ENCODE results near the gene ZNF207. TPM values are rescaled to one million over a fixed set of nuclear protein-coding genes. Genes with fewer than 3 reads are reported as not detected.

Gene ZNF207
- total and polyA plus RNA-seq, 9 of the 15 experiments (the other 6 are each of a cell fraction or from before 2014, with no cell fraction given), result 123 to 370 (median 250) TPM

DNA sequence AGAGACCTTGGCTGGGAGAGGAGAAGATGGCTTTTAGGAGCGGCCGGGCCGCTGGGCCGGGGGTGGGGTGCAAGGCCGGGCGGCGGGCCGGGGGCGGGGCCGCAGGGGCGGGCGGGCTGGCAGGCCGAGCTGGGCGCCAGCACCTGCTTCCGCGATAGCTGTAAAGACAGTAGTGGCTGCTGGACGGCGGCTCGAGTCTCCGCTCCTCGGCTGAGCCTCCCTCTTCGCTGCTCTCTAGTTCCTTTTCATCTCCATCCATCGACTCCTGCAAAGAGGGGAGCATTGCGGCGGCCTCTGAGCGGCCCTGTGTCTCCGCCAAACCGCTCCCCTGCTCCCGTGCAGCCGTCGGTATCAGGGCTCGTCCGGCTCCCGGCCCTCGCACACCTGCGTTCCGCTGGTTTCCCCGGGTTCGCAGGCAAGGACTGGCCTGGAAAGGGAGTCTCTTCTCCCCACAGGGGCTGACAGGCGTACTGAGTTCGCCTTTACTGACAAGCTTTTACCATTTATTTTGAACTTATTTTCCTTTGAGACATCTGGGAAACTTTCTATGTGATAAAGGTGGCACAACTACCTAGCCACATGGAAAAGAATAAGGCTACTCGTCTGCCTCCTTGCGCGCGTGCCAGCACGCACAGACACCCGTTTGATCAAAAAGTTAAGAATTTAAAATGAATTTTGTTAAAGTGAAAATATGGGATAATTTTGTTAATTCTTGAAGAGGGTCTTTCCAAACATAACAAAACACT lies 7.9 kb upstream of the ZNF207 start, which contains the start of gene C17orf75 (continued):
- TF ChIP-seq, protein P1, sequence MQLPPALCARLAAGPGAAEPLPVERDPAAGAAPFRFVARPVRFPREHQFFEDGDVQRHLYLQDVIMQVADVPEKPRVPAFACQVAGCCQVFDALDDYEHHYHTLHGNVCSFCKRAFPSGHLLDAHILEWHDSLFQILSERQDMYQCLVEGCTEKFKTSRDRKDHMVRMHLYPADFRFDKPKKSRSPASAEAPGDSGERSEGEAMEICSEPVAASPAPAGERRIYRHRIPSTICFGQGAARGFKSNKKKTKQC (CRISPR knock-in tag; IDR thresholded peaks at IDR 0.05), result 0 out of 2 replicates have a peak, but pooled peaks have one; percentile 22
- TF ChIP-seq CC2D1A (IDR thresholded peaks at IDR 0.05) (no peak), TAF7 (tag; IDR thresholded peaks at IDR 0.05) (peak; percentile 90), NFIC (IDR thresholded peaks at IDR 0.05) (peak; percentile 72), HDAC1 (IDR thresholded peaks at IDR 0.05) (peak; percentile 65 to 72; a peak in 3 of 4 replicates), TCF7 (IDR thresholded peaks at IDR 0.05; ENCODE audit: borderline replicate concordance) (peak; percentile 81), ZNF124 (CRISPR knock-in tag; IDR thresholded peaks at IDR 0.05) (no peak), ZNF699 (CRISPR knock-in tag; IDR thresholded peaks at IDR 0.05; ENCODE audit: insufficient replicate concordance) (no peak), ZNF232 (CRISPR knock-in tag; IDR thresholded peaks at IDR 0.05) (peak; percentile 54; the same call in 1 of the 2 replicates), NFYB (IDR thresholded peaks at IDR 0.05; ENCODE audit: extremely low read depth, insufficient read length) (no peak), PHF21A (IDR thresholded peaks at IDR 0.05; ENCODE audit: borderline replicate concordance, low read depth) (peak; percentile 89), SMAD2 (IDR thresholded peaks at IDR 0.05; ENCODE audit: low read depth, low read length) (no peak), NR2C1 (IDR thresholded peaks at IDR 0.05) (0 out of 2 replicates have a peak, but pooled peaks have one; percentile 64), NR2C1 (tag; IDR thresholded peaks at IDR 0.05) (peak; percentile 76), ZNF146 (CRISPR knock-in tag; IDR thresholded peaks at IDR 0.05; ENCODE audit: unreplicated experiment) (no peak), GABPB1 (CRISPR knock-in tag; IDR thresholded peaks at IDR 0.05) (peak; percentile 95), CAMTA2 (CRISPR knock-in tag; conservative IDR thresholded peaks at IDR 0.05) (peak; percentile 59; the same call in 1 of the 2 replicates), KLF6 (CRISPR knock-in tag; IDR thresholded peaks at IDR 0.05; ENCODE audit: borderline replicate concordance) (peak; percentile 70; the same call in 1 of the 2 replicates), HCFC1 (IDR thresholded peaks at IDR 0.05; ENCODE audit: low read depth, low read length) (peak; percentile 85), PTBP1 (IDR thresholded peaks at IDR 0.05; ENCODE audit: low read depth, low read length) (0 out of 2 replicates have a peak, but pooled peaks have one; percentile 57), ZBTB7A (IDR thresholded peaks at IDR 0.05; ENCODE audit: borderline replicate concordance, control insufficient read depth, low read depth, low read length) (peak; percentile 62; the same call in 1 of the 2 replicates), MYBL2 (IDR thresholded peaks at IDR 0.05; ENCODE audit: low read depth) (no peak), MYBL2 (CRISPR knock-in tag; IDR thresholded peaks at IDR 0.05; ENCODE audit: borderline replicate concordance) (no peak), RAD21 (CRISPR knock-in tag; conservative IDR thresholded peaks at IDR 0.05 in 1 of 2, IDR thresholded peaks at IDR 0.05 in 1 of 2) (0 out of 4 replicates have a peak, but pooled peaks of 1 of the 2 experiments have one; percentile 5), ZNF347 (CRISPR knock-in tag; IDR thresholded peaks at IDR 0.05; ENCODE audit: low read depth) (no peak), ARHGAP35 (IDR thresholded peaks at IDR 0.05; ENCODE audit: partially characterized antibody) (no peak), ZNF586 (CRISPR knock-in tag; conservative IDR thresholded peaks at IDR 0.05) (no peak), RBM39 (optimal IDR thresholded peaks at IDR 0.05; ENCODE audit: low read depth, low read length) (peak; percentile 64)
- TF ChIP-seq, protein P2, sequence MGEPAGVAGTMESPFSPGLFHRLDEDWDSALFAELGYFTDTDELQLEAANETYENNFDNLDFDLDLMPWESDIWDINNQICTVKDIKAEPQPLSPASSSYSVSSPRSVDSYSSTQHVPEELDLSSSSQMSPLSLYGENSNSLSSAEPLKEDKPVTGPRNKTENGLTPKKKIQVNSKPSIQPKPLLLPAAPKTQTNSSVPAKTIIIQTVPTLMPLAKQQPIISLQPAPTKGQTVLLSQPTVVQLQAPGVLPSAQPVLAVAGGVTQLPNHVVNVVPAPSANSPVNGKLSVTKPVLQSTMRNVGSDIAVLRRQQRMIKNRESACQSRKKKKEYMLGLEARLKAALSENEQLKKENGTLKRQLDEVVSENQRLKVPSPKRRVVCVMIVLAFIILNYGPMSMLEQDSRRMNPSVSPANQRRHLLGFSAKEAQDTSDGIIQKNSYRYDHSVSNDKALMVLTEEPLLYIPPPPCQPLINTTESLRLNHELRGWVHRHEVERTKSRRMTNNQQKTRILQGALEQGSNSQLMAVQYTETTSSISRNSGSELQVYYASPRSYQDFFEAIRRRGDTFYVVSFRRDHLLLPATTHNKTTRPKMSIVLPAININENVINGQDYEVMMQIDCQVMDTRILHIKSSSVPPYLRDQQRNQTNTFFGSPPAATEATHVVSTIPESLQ (CRISPR knock-in tag; IDR thresholded peaks at IDR 0.05), result no peak
